A549 (cell line): ENCODE measurements around the gene RNF14.

Source experiments
- CEBPB ChIP-seq, 2 experiments: fragments of >200 bp in 1 of 2; sonication (Bioruptor Twin) in 1 of 2; formaldehyde crosslinking in 1 of 2; IDR thresholded peaks; 2 replicates each; pipeline ENCODE4 v1.6.1; 2012 to 2016
- CHD2 ChIP-seq: fragments of 150-350 bp; IDR thresholded peaks from 2 replicates; pipeline ENCODE4 v1.6.1; 2014; ENCODE audit warnings: low read length; ENCODE audit not compliant: partially characterized antibody
- CTCF ChIP-seq: fragments of >200 bp; sonication (Bioruptor Twin); formaldehyde crosslinking; IDR thresholded peaks from 3 replicates; pipeline ENCODE4 v1.5.1; 2016
- EP300 ChIP-seq, 2 experiments: fragments of >200 bp; sonication (Bioruptor Twin); formaldehyde crosslinking; IDR thresholded peaks; 2 replicates in 1 of 2; 3 replicates in 1 of 2; pipeline ENCODE4 v1.6.1; 2016 to 2017
- HOXA7 ChIP-seq: fragments of 250-450 bp; sonication (Bioruptor Pico); IDR thresholded peaks from 2 replicates; pipeline ENCODE4 v1.5.0; 2020; ENCODE audit warnings: mild to moderate bottlenecking, moderate library complexity
- MYC ChIP-seq: IDR thresholded peaks from 2 replicates; pipeline ENCODE4 v1.6.1; 2012; ENCODE audit warnings: mild to moderate bottlenecking, inconsistent platforms, low read length, improper control_type of control experiment, borderline replicate concordance
- NFE2L2 ChIP-seq: fragments of 150-350 bp; conservative IDR thresholded peaks from 2 replicates; pipeline ENCODE4 v1.6.1; 2014; ENCODE audit warnings: low read length
- NR3C1 ChIP-seq: fragments of >200 bp; sonication (Bioruptor Twin); formaldehyde crosslinking; IDR thresholded peaks from 3 replicates; pipeline ENCODE4 v1.6.1; 2017
- RAD21 ChIP-seq, 2 experiments: fragments of >200 bp in 1 of 2; sonication (Bioruptor Twin) in 1 of 2; formaldehyde crosslinking in 1 of 2; IDR thresholded peaks in 1 of 2; conservative IDR thresholded peaks in 1 of 2; 2 replicates in 1 of 2; 3 replicates in 1 of 2; pipeline ENCODE4 v1.6.1; 2012 to 2018; ENCODE audit warnings: inconsistent platforms in 1 of 2
- RCOR1 ChIP-seq: fragments of 150-350 bp; IDR thresholded peaks from 2 replicates; pipeline ENCODE4 v1.6.1; 2014; ENCODE audit warnings: antibody characterized with exemption, low read length, low read depth
- RNF2 ChIP-seq: fragments of 200-600 bp; sonication (generic); IDR thresholded peaks from 2 replicates; pipeline ENCODE4 v1.6.1; 2016; ENCODE audit warnings: low read depth, mild to moderate bottlenecking, antibody characterized with exemption, moderate library complexity, borderline replicate concordance
- TF ChIP-seq, protein P1 (sequence below): fragments of 200-600 bp; sonication (generic); IDR thresholded peaks from 2 replicates; pipeline ENCODE4 v1.6.1; 2016; ENCODE audit warnings: antibody characterized with exemption, mild to moderate bottlenecking, moderate library complexity

DNA sequence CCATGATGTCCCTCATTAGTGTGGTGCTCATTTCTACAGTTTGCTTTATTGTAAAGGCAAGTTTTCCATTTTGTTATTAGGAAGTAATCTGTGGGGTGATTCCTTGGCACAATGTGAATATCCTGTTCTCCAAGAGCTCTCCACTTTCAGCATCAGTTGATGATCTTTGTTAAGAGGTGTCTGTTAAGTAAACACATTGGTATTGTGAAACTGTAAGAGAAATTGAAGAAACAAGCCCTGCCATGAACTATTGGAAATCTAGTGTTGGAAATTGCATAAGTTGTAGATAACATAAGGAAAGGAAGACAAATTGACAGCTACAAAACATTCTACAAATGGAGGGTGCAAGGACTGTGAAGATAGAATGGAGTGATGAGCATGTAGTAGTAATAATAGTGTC lies 17.2 kb downstream of the RNF14 start:
- TF ChIP-seq RAD21 (conservative IDR thresholded peaks at IDR 0.05 in 1 of 2, IDR thresholded peaks at IDR 0.05 in 1 of 2): no peak
- TF ChIP-seq CTCF: no peak
- no peak for TF ChIP-seq NFE2L2
- no peak for TF ChIP-seq NR3C1
- TF ChIP-seq CEBPB (IDR thresholded peaks at IDR 0.05): no peak
- TF ChIP-seq MYC: no peak
- TF ChIP-seq RNF2: no peak
- TF ChIP-seq, protein P1, sequence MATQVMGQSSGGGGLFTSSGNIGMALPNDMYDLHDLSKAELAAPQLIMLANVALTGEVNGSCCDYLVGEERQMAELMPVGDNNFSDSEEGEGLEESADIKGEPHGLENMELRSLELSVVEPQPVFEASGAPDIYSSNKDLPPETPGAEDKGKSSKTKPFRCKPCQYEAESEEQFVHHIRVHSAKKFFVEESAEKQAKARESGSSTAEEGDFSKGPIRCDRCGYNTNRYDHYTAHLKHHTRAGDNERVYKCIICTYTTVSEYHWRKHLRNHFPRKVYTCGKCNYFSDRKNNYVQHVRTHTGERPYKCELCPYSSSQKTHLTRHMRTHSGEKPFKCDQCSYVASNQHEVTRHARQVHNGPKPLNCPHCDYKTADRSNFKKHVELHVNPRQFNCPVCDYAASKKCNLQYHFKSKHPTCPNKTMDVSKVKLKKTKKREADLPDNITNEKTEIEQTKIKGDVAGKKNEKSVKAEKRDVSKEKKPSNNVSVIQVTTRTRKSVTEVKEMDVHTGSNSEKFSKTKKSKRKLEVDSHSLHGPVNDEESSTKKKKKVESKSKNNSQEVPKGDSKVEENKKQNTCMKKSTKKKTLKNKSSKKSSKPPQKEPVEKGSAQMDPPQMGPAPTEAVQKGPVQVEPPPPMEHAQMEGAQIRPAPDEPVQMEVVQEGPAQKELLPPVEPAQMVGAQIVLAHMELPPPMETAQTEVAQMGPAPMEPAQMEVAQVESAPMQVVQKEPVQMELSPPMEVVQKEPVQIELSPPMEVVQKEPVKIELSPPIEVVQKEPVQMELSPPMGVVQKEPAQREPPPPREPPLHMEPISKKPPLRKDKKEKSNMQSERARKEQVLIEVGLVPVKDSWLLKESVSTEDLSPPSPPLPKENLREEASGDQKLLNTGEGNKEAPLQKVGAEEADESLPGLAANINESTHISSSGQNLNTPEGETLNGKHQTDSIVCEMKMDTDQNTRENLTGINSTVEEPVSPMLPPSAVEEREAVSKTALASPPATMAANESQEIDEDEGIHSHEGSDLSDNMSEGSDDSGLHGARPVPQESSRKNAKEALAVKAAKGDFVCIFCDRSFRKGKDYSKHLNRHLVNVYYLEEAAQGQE: no peak
- TF ChIP-seq HOXA7 (CRISPR knock-in tag): no peak
- no peak for TF ChIP-seq CHD2
- TF ChIP-seq RCOR1: no peak
- no peak for TF ChIP-seq EP300 (IDR thresholded peaks at IDR 0.05)
